HL-60 (cell line): ENCODE measurements around the gene RANBP3.

Experiments
- DNase-seq, 2 experiments: peaks; one replicate each; pipeline ENCODE4 v3.0.0-alpha.2; 2010 to 2020; ENCODE audit warnings: low read depth in 1 of 2, low spot score in 1 of 2
- H3K27ac ChIP-seq: fragments of 250-450 bp; sonication (Bioruptor Pico); replicated peaks from 2 replicates; pipeline ENCODE4 v1.5.1; 2020; ENCODE audit warnings: mild to moderate bottlenecking, moderate library complexity
- H3K27me3 ChIP-seq: fragments of 250-450 bp; sonication (Bioruptor Pico); 2 replicates; pipeline ENCODE4 v1.5.1; 2021; ENCODE audit warnings: mild to moderate bottlenecking, moderate library complexity; ENCODE audit not compliant: insufficient read depth, poor library complexity, severe bottlenecking
- H3K4me3 ChIP-seq: replicated peaks from 2 replicates; pipeline ENCODE4 v1.5.1; 2011; ENCODE audit warnings: mild to moderate bottlenecking, control low read depth, low read length; ENCODE audit not compliant: insufficient read depth
- GABPA ChIP-seq: IDR thresholded peaks from 2 replicates; pipeline ENCODE4 v1.6.1; 2012; ENCODE audit warnings: low read depth
- POLR2AphosphoS5 ChIP-seq: IDR thresholded peaks from 2 replicates; pipeline ENCODE4 v1.6.1; 2012; ENCODE audit warnings: low read depth
- SPI1 ChIP-seq: IDR thresholded peaks from 2 replicates; pipeline ENCODE4 v1.6.1; 2012; ENCODE audit warnings: low read depth, mild to moderate bottlenecking, borderline replicate concordance
- TF ChIP-seq, protein P1 (sequence below): IDR thresholded peaks from one replicate; pipeline ENCODE4 v1.5.1; 2011; ENCODE audit warnings: low read length, control low read depth, inconsistent platforms; ENCODE audit not compliant: insufficient read depth
- TF ChIP-seq, protein P2 (sequence below): IDR thresholded peaks from 2 replicates; pipeline ENCODE4 v1.6.1; 2012; ENCODE audit warnings: low read depth; ENCODE audit not compliant: insufficient replicate concordance

Gene RANBP3

GRCh38 chr19:5907241-5907640 is 70.7 kb downstream of the RANBP3 start:
- Histone ChIP-seq H3K4me3 (no peak overlapping the region), H3K27me3 (no peaks in the 10 kb centered on the region), H3K27ac (no peak overlapping the region)
- TF ChIP-seq, protein P1, sequence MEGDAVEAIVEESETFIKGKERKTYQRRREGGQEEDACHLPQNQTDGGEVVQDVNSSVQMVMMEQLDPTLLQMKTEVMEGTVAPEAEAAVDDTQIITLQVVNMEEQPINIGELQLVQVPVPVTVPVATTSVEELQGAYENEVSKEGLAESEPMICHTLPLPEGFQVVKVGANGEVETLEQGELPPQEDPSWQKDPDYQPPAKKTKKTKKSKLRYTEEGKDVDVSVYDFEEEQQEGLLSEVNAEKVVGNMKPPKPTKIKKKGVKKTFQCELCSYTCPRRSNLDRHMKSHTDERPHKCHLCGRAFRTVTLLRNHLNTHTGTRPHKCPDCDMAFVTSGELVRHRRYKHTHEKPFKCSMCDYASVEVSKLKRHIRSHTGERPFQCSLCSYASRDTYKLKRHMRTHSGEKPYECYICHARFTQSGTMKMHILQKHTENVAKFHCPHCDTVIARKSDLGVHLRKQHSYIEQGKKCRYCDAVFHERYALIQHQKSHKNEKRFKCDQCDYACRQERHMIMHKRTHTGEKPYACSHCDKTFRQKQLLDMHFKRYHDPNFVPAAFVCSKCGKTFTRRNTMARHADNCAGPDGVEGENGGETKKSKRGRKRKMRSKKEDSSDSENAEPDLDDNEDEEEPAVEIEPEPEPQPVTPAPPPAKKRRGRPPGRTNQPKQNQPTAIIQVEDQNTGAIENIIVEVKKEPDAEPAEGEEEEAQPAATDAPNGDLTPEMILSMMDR = no peak
- TF ChIP-seq, protein P2, sequence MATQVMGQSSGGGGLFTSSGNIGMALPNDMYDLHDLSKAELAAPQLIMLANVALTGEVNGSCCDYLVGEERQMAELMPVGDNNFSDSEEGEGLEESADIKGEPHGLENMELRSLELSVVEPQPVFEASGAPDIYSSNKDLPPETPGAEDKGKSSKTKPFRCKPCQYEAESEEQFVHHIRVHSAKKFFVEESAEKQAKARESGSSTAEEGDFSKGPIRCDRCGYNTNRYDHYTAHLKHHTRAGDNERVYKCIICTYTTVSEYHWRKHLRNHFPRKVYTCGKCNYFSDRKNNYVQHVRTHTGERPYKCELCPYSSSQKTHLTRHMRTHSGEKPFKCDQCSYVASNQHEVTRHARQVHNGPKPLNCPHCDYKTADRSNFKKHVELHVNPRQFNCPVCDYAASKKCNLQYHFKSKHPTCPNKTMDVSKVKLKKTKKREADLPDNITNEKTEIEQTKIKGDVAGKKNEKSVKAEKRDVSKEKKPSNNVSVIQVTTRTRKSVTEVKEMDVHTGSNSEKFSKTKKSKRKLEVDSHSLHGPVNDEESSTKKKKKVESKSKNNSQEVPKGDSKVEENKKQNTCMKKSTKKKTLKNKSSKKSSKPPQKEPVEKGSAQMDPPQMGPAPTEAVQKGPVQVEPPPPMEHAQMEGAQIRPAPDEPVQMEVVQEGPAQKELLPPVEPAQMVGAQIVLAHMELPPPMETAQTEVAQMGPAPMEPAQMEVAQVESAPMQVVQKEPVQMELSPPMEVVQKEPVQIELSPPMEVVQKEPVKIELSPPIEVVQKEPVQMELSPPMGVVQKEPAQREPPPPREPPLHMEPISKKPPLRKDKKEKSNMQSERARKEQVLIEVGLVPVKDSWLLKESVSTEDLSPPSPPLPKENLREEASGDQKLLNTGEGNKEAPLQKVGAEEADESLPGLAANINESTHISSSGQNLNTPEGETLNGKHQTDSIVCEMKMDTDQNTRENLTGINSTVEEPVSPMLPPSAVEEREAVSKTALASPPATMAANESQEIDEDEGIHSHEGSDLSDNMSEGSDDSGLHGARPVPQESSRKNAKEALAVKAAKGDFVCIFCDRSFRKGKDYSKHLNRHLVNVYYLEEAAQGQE = no peak
- TF ChIP-seq GABPA (no peak), POLR2AphosphoS5 (no peak), SPI1 (no peak)
- no peak for DNase-seq

GRCh38 chr19:5905114-5905778 is 72.7 kb downstream of the RANBP3 start:
- Histone ChIP-seq H3K4me3 (peak overlapping the region; percentile 85), H3K27me3 (no peaks in the 10 kb centered on the region), H3K27ac (peak overlapping the region; percentile 24; the same call in 1 of the 2 replicates)
- TF ChIP-seq POLR2AphosphoS5 (no peak), SPI1 (no peak), GABPA (no peak)
- TF ChIP-seq, protein P1 = no peak
- TF ChIP-seq, protein P2 = no peak
- no peak for DNase-seq

DNA sequence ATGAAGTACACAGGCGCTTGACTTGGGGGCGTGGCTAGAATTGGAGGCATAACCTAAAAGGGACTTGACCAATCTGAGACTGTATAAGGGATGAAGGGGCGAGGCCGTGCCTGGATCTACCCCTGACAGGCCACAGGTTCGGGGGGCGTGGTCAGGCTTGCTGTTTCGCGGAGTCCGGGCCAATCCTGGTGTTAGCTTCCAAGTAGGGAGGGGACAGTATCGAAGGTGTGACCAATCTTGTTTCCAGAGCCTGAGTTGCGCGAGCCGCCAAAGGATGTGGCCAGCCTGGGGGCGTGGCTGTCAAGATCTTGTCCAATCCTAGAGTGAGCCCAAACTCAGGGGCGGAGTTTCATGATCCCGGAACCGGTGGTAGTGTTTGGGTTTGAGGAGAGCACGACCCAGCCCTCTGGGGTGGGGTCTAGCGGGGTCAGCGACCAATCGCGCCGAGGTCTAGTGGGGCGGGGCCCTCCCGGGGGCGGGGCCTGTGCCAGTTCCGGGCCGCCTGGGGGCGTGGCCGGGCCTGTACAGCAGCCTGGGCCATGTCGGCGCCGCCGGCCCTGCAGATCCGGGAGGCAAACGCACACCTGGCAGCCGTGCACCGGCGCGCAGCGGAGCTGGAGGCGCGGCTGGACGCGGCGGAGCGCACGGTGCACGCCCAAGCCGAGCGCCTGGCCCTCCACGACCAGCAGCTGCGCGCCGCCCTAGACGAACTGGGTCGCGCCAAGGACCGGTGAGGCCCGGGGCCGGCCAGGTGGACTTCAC is 73.4 kb downstream of the RANBP3 start, which contains the start of gene VMAC:
TSS of gene VMAC (plus strand) at position 521 of the 762 bp plus-strand sequence. CDS start at position 540, 19 bp downstream.
- Histone ChIP-seq H3K27ac (peak within 1 kb of the TSS; percentile 92), H3K27me3 (no peaks in the 10 kb centered on the region), H3K4me3 (peak within 1 kb of the TSS; percentile 96)
- TF ChIP-seq, protein P2 = no peak
- peak; percentile 100 for DNase-seq
